G401 (cell line): ENCODE measurements around the gene DROSHA. TPM values are rescaled to one million over a fixed set of nuclear protein-coding genes. Genes with fewer than 3 reads are reported as not detected.

Experiments used
- DNase-seq: peaks from one replicate; pipeline ENCODE4 v3.0.0-alpha.2; 2015; ENCODE audit warnings: low spot score
- in situ Hi-C: cut with HindIII; loops from 2 replicates; pipeline ENCODE4 v1.10.0; 2016; ENCODE audit warnings: low sequenced_read_pairs, mixed read lengths
- total RNA-seq: library from RNA; depleted of rRNA; stranded (reverse); fragments of >200 nt; shearing (Covaris generic); gene quantifications from 2 replicates; pipeline ENCODE4 v1.2.3, GENCODE V29; 2014

The DROSHA gene
- total RNA-seq, 1 experiment from 2014 or later = 39.6 TPM

- in situ Hi-C loops = no loop called here
- DNase-seq = no peak
Observed at GRCh38 chr5:31435730-31436129, 96.2 kb downstream of the DROSHA start.

GRCh38 chr5:31434898-31435297 is 97.0 kb downstream of the DROSHA start:
- in situ Hi-C loops = no loop called here
- DNase-seq = no peak

GRCh38 chr5:31433229-31433628 is 98.7 kb downstream of the DROSHA start:
- in situ Hi-C loops = no loop called here
- DNase-seq = no peak

- no peak for DNase-seq
- in situ Hi-C loops = no loop called here
Observed at GRCh38 chr5:31427724-31428309, 104.1 kb downstream of the DROSHA start.

- DNase-seq = no peak
- in situ Hi-C loops = no loop called here
Observed at GRCh38 chr5:31427013-31427723, 104.7 kb downstream of the DROSHA start.

GRCh38 chr5:31421806-31422586 is 109.9 kb downstream of the DROSHA start:
- in situ Hi-C loops = no loop called here
- DNase-seq = no peak

GRCh38 chr5:31417512-31417911 is 114.4 kb downstream of the DROSHA start:
- no peak for DNase-seq
- in situ Hi-C loops = no loop called here

- in situ Hi-C loops = no loop called here
Observed at GRCh38 chr5:31416547-31416946, 115.3 kb downstream of the DROSHA start.

GRCh38 chr5:31415960-31416359 is 115.9 kb downstream of the DROSHA start:
- no peak for DNase-seq
- in situ Hi-C loops = no loop called here

More at GRCh38 chr5:31416547-31416946, 115.3 kb downstream of the DROSHA start:
- DNase-seq = no peak

GRCh38 chr5:31415009-31415923 is 116.6 kb downstream of the DROSHA start:
- DNase-seq = no peak
- in situ Hi-C loops = no loop called here

- in situ Hi-C loops = no loop called here
- peak; percentile 19 for DNase-seq
Observed at GRCh38 chr5:31413030-31413812, 118.7 kb downstream of the DROSHA start.

- in situ Hi-C loops = no loop called here
- no peak for DNase-seq
Observed at GRCh38 chr5:31412324-31412723, 119.6 kb downstream of the DROSHA start.

GRCh38 chr5:31410089-31410488 is 121.8 kb downstream of the DROSHA start:
- in situ Hi-C loops = no loop called here
- DNase-seq = no peak

GRCh38 chr5:31408814-31409213 is 123.1 kb downstream of the DROSHA start:
- no peak for DNase-seq
- in situ Hi-C loops = no loop called here

- in situ Hi-C loops = no loop called here
- no peak for DNase-seq
Observed at GRCh38 chr5:31407921-31408693, 123.8 kb downstream of the DROSHA start.

GRCh38 chr5:31404325-31404724 is 127.6 kb downstream of the DROSHA start:
- in situ Hi-C loops = no loop called here
- DNase-seq = no peak

GRCh38 chr5:31401691-31402090 is 130.2 kb downstream of the DROSHA start:
- in situ Hi-C loops = no loop called here

More at GRCh38 chr5:31401691-31402090, 130.2 kb downstream of the DROSHA start:
- no peak for DNase-seq
